ENCODE measurements around the gene FBXO41.

FBXO41 gene

DNA sequence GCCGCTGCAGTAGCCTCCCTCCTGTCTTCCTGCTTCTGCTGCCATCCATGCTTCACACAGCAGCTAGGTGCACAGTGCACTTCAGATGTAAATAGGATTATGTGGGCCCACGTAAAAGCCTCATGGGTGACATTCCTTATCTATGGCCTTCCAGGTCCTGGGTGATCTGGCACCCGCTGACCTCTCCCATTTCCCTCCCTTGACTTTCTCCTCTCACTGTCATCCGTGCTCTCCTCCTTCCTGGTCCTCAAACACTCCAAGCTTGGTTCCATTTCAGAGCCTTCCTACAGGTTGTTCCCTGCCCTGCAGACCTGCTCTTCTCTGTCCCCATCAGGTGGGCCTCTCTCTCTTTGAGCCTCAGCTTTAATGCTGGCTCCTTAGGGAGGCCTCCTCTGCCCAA is 74.3 kb downstream of the FBXO41 start:
- no peak for DNase-seq

DNA sequence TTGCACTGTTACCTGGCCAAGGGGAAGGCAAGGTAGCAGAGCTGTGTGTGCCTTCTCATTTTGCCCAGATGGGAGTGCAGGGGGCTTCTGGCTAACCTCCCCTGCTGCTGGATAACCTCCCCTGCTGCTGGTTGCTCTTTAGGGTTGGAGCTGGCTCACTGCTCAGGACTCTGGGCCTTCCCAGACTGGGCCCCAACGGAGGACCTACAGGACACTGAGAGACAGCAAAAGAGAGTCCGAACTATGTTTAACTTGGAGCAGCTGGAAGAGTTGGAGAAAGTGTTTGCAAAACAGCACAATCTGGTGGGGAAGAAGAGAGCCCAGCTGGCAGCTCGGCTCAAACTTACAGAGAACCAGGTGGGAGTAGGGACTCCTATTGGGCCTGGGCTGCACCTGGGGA is 76.0 kb downstream of the FBXO41 start:
- DNase-seq = no peak

DNA sequence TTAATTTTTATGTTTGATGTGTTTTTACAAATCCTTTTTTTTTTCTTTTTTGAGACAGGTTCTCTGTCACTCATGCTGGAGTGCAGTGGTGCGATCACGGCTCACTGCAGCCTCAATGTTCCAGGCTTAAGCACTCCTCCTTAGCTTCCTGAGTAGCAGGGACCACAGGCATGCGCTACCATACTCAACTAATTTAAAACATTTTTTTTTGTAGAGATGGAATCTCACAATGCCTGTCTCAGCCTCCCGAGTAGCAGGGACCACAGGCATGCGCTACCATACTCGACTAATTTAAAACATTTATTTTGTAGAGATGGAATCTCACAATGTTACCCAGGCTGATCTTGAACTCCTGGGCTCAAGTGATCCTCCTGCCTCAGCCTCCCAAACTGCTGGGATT is 78.7 kb downstream of the FBXO41 start:
- DNase-seq = no peak

Data from activated CD4-positive, alpha-beta T cell treated with anti-CD3 and anti-CD28 coated beads, Interleukin-2, amount 50 U/mL, for 16 hours (primary cell).